Keratinocyte (primary cell): ENCODE data around the gene PTPN23. TPM values are rescaled to one million over a fixed set of nuclear protein-coding genes. Genes with fewer than 3 reads are reported as not detected.

Source experiments
- DNase-seq: peaks from one replicate; pipeline ENCODE4 v3.0.0-alpha.2; 2011; ENCODE audit warnings: low read depth, missing footprints, low spot score
- FAIRE-seq: peaks from 2 replicates; lab custom pipeline; 2011; peaks lifted over from hg19 to GRCh38; lab: Jason Lieb, UNC
- H2AFZ ChIP-seq: 2 replicates; pipeline ENCODE4 v1.6.0; 2012; ENCODE audit warnings: low read length, control low read depth, inconsistent platforms; ENCODE audit not compliant: control insufficient read depth
- H3K27ac ChIP-seq: 2 replicates; pipeline ENCODE4 v1.5.1; 2011; ENCODE audit warnings: low read length; ENCODE audit not compliant: control insufficient read depth, insufficient read depth
- H3K27me3 ChIP-seq: 3 replicates; pipeline ENCODE4 v1.6.0; 2011; ENCODE audit warnings: low read length; ENCODE audit not compliant: control insufficient read depth, insufficient read depth; ENCODE audit errors: extremely low read depth
- H3K36me3 ChIP-seq, 2 experiments: 2 replicates in 1 of 2; 3 replicates in 1 of 2; pipeline ENCODE4 v1.5.1; 2011; ENCODE audit warnings: low read length in 2 of 2, mild to moderate bottlenecking in 1 of 2; ENCODE audit not compliant: control insufficient read depth in 2 of 2, insufficient read depth in 2 of 2; ENCODE audit errors: extremely low read depth in 1 of 2
- H3K4me1 ChIP-seq: 3 replicates; pipeline ENCODE4 v1.5.1; 2011; ENCODE audit warnings: low read length; ENCODE audit not compliant: control insufficient read depth, insufficient read depth; ENCODE audit errors: extremely low read depth
- H3K4me2 ChIP-seq: 3 replicates; pipeline ENCODE4 v1.6.0; 2011; ENCODE audit warnings: low read depth, low read length; ENCODE audit not compliant: control insufficient read depth, insufficient read depth; ENCODE audit errors: extremely low read depth
- H3K4me3 ChIP-seq, 3 experiments: fragments of 200-600 bp in 1 of 3; sonication (generic) in 1 of 3; 2 replicates in 2 of 3; 3 replicates in 1 of 3; pipeline ENCODE4 v1.5.1; 2011 to 2016; ENCODE audit warnings: low read length in 3 of 3, mild to moderate bottlenecking in 3 of 3, control low read depth in 2 of 3, inconsistent platforms in 1 of 3, low read depth in 1 of 3, mixed read lengths in 1 of 3, mixed run types in 1 of 3, moderate library complexity in 1 of 3; ENCODE audit not compliant: control insufficient read depth in 2 of 3, insufficient read depth in 2 of 3; ENCODE audit errors: extremely low read depth in 1 of 3
- H3K79me2 ChIP-seq: 2 replicates; pipeline ENCODE4 v1.6.0; 2012; ENCODE audit warnings: low read length; ENCODE audit not compliant: control insufficient read depth, insufficient read depth
- H3K9ac ChIP-seq: 3 replicates; pipeline ENCODE4 v1.6.0; 2011; ENCODE audit warnings: low read length; ENCODE audit not compliant: control insufficient read depth, insufficient read depth; ENCODE audit errors: extremely low read depth
- H3K9me1 ChIP-seq: 3 replicates; pipeline ENCODE4 v1.6.0; 2011; ENCODE audit warnings: low read length; ENCODE audit not compliant: control insufficient read depth, insufficient read depth; ENCODE audit errors: extremely low read depth
- H3K9me3 ChIP-seq: 2 replicates; pipeline ENCODE4 v1.5.1; 2012; ENCODE audit warnings: low read depth, low read length; ENCODE audit not compliant: control insufficient read depth
- H4K20me1 ChIP-seq: 3 replicates; pipeline ENCODE4 v1.6.0; 2011; ENCODE audit warnings: low read length; ENCODE audit not compliant: control insufficient read depth, insufficient read depth; ENCODE audit errors: extremely low read depth
- EZH2 ChIP-seq: IDR thresholded peaks from one replicate; pipeline ENCODE4 v1.6.1; 2012; ENCODE audit warnings: inconsistent platforms, mild to moderate bottlenecking, low read length, moderate library complexity
- dilution Hi-C: fragments of 300-500 bp; cut with MboI; formaldehyde crosslinking; loops from one replicate; pipeline ENCODE4 v1.7.0; 2020; ENCODE audit warnings: low sequenced_read_pairs; ENCODE audit not compliant: extremely low pct_ligation_motif_present
- polyA plus RNA-seq, 5 experiments: library from polyadenylated mRNA; depleted of rRNA in 3 of 5; stranded (reverse) in 3 of 5; stranded (forward) in 1 of 5; unstranded in 1 of 5; fragments of >200 nt; gene quantifications; 1 replicate in 1 of 5; 2 replicates in 3 of 5; 3 replicates in 1 of 5; pipeline versions ENCODE4 v1.2.1 to v1.2.3, GENCODE V29; 2011 to 2012; ENCODE audit warnings: missing spikeins in 2 of 5, low read depth in 1 of 5, low replicate concordance in 1 of 5
- TF ChIP-seq, protein P1 (sequence below), 3 experiments: IDR thresholded peaks in 1 of 3; conservative IDR thresholded peaks in 1 of 3; optimal IDR thresholded peaks in 1 of 3; 2 replicates in 2 of 3; 3 replicates in 1 of 3; pipeline versions ENCODE3 to v1.5.1; 2011; ENCODE audit warnings: low read length in 3 of 3, mild to moderate bottlenecking in 3 of 3, moderate library complexity in 2 of 3, control low read depth in 1 of 3, inconsistent platforms in 1 of 3; ENCODE audit not compliant: insufficient read depth in 2 of 3; ENCODE audit errors: extremely low read depth in 1 of 3

The PTPN23 gene
- polyA plus RNA-seq, 1 donor (not counting 4 experiments of a cell fraction or from before 2014, with no cell fraction given): 1.3 TPM

DNA sequence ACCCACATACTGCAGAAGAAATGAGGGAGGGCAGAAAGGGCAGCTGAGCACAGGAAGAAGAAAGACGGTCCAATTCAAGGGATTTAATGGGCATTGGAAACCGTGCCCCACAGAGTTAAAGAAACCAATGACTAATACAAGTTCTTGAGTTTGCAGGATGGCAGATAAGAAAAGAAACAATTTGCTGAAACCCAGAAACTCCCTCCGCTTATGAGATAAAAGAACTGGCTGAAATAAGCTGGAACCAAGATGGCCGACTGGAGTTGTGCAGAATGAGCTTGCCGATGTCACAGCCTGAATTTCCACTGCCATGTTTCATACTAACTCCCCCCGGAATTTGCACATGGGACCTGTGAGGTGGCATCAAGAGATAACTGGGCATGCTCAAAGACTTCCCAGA is 47.8 kb downstream of the PTPN23 start:
- Histone ChIP-seq H3K4me2 (no peak overlapping the region), H3K4me1 (no peaks in the 10 kb centered on the region), H3K9me1 (no peaks in the 10 kb centered on the region), H3K9ac (no peak overlapping the region), H3K36me3 (peaks cover 27 to 32% of the 10 kb centered on the region in 2 experiments), H3K27me3 (no peaks in the 10 kb centered on the region), H3K79me2 (no peaks in the 10 kb centered on the region), H2AFZ (no peak overlapping the region), H3K9me3 (no peaks in the 10 kb centered on the region), H4K20me1 (no peaks in the 10 kb centered on the region), H3K27ac (no peak overlapping the region), H3K4me3 (no peak overlapping the region)
- dilution Hi-C loops: no loop called here
- no peak for DNase-seq
- TF ChIP-seq, protein P1, sequence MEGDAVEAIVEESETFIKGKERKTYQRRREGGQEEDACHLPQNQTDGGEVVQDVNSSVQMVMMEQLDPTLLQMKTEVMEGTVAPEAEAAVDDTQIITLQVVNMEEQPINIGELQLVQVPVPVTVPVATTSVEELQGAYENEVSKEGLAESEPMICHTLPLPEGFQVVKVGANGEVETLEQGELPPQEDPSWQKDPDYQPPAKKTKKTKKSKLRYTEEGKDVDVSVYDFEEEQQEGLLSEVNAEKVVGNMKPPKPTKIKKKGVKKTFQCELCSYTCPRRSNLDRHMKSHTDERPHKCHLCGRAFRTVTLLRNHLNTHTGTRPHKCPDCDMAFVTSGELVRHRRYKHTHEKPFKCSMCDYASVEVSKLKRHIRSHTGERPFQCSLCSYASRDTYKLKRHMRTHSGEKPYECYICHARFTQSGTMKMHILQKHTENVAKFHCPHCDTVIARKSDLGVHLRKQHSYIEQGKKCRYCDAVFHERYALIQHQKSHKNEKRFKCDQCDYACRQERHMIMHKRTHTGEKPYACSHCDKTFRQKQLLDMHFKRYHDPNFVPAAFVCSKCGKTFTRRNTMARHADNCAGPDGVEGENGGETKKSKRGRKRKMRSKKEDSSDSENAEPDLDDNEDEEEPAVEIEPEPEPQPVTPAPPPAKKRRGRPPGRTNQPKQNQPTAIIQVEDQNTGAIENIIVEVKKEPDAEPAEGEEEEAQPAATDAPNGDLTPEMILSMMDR (optimal IDR thresholded peaks at IDR 0.05 in 1 of 3, IDR thresholded peaks at IDR 0.05 in 1 of 3, conservative IDR thresholded peaks at IDR 0.05 in 1 of 3; ENCODE audit: extremely low read depth in 1 of 3, insufficient read depth in 2 of 3, low read length in 3 of 3): no peak
- no peak for TF ChIP-seq EZH2
- no peak for FAIRE-seq

DNA sequence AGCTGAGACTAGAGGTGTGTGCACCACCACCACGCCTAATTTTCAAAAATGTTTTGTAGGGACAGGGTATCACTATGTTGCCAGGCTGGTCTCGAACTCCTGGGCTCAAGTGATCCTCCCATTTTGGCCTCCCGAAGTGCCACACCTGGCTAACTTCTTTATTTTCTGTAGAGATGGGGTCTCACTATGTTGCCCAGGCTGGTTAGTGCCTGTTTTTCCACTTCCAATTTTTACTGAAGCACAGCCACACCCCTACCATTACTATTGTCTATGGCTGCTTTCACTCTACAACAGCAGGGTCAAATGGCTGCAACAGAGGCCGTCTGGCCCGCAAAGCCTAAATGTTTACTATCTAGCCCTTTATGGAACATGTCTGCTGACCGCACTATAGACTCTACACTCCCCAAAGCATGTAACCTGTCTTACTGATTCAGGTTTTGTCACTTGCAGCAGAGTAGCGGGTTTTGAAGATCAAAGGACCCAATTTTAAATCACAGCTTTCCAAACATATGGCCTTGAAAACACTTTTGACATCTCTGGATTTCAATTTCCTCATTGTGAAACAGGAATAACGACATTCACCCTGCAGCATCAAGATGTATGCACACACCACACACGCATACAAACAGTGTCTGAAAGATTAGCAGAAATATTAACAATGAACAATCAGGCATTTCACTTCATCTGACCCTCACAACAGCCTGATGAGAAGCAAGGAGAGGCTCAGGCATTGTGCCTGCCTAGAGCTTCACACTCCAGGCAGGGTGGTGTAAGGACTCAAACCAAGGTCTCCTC is 48.9 kb downstream of the PTPN23 start:
- no peaks in the 10 kb centered on the region for H3K4me1 ChIP-seq
- H3K79me2 ChIP-seq: no peaks in the 10 kb centered on the region
- no peak for TF ChIP-seq EZH2
- TF ChIP-seq, protein P1 (optimal IDR thresholded peaks at IDR 0.05 in 1 of 3, IDR thresholded peaks at IDR 0.05 in 1 of 3, conservative IDR thresholded peaks at IDR 0.05 in 1 of 3; ENCODE audit: extremely low read depth in 1 of 3, insufficient read depth in 2 of 3, low read length in 3 of 3): no peak
- no peaks in the 10 kb centered on the region for H3K9me3 ChIP-seq
- no peak for DNase-seq
- H3K9me1 ChIP-seq: no peaks in the 10 kb centered on the region
- H3K27ac ChIP-seq: no peak overlapping the region
- H4K20me1 ChIP-seq: no peaks in the 10 kb centered on the region
- dilution Hi-C loops: no loop called here
- no peak overlapping the region for H3K4me2 ChIP-seq
- no peak overlapping the region for H3K4me3 ChIP-seq
- peaks cover 26 to 31% of the 10 kb centered on the region in 2 experiments for H3K36me3 ChIP-seq
- H3K9ac ChIP-seq: no peak overlapping the region
- FAIRE-seq: peak; percentile 67
- no peak overlapping the region for H2AFZ ChIP-seq
- no peaks in the 10 kb centered on the region for H3K27me3 ChIP-seq
